Lower leg skin (tissue), 3 donors: ENCODE results near the gene FCHSD1.

Experiments
- CTCF ChIP-seq, 3 donors: fragments of 450-650 bp; IDR thresholded peaks; one replicate each; pipeline ENCODE4 v1.5.1; 2016; ENCODE audit warnings: antibody characterized with exemption in 3 of 3, mild to moderate bottlenecking in 3 of 3, moderate library complexity in 2 of 3
- POLR2A ChIP-seq, 2 donors: fragments of 450-650 bp; IDR thresholded peaks; one replicate each; pipeline ENCODE4 v1.6.1; 2016 to 2017; ENCODE audit warnings: antibody characterized with exemption in 2 of 2, mild to moderate bottlenecking in 1 of 2, moderate library complexity in 1 of 2

GRCh38 chr5:141638771-141639170 is 12.4 kb downstream of the FCHSD1 start:
- TF ChIP-seq CTCF (IDR thresholded peaks at IDR 0.05) = no peak
- no peak for TF ChIP-seq POLR2A (IDR thresholded peaks at IDR 0.05)
